Loucy (cell line): Measurements from ENCODE around the gene FAT1.

Experiments used
- H2AFZ ChIP-seq: fragments of 200-600 bp; sonication (generic); 2 replicates; pipeline ENCODE4 v1.6.0; 2016; ENCODE audit warnings: antibody characterized with exemption, mild to moderate bottlenecking, low read length, moderate library complexity
- H3F3A ChIP-seq: fragments of 200-600 bp; 2 replicates; pipeline ENCODE4 v1.6.0; 2016; ENCODE audit warnings: antibody characterized with exemption, low read depth, mild to moderate bottlenecking
- H3K27me3 ChIP-seq: fragments of 200-600 bp; sonication (generic); 2 replicates; pipeline ENCODE4 v1.6.1; 2014; ENCODE audit warnings: low read length, mild to moderate bottlenecking; ENCODE audit not compliant: insufficient read depth, poor library complexity, severe bottlenecking
- H3K36me3 ChIP-seq: fragments of 200-600 bp; sonication (generic); 2 replicates; pipeline ENCODE4 v1.6.1; 2016; ENCODE audit warnings: low read length; ENCODE audit not compliant: insufficient read depth
- H3K4me1 ChIP-seq: fragments of 200-600 bp; sonication (generic); 2 replicates; pipeline ENCODE4 v1.5.1; 2014; ENCODE audit warnings: low read length, mild to moderate bottlenecking; ENCODE audit not compliant: insufficient read depth, poor library complexity, severe bottlenecking
- H3K4me2 ChIP-seq: fragments of 200-600 bp; sonication (generic); 2 replicates; pipeline ENCODE4 v1.6.0; 2014; ENCODE audit warnings: antibody characterized with exemption, low read length, low read depth, mild to moderate bottlenecking; ENCODE audit not compliant: poor library complexity, severe bottlenecking
- H3K4me3 ChIP-seq: fragments of 200-600 bp; sonication (generic); 2 replicates; pipeline ENCODE4 v1.5.1; 2014; ENCODE audit warnings: low read length, mild to moderate bottlenecking, mixed read lengths; ENCODE audit not compliant: poor library complexity, severe bottlenecking
- H3K79me2 ChIP-seq: fragments of 200-600 bp; sonication (generic); 2 replicates; pipeline ENCODE4 v1.6.1; 2014; ENCODE audit warnings: low read length; ENCODE audit not compliant: insufficient read depth
- H3K9ac ChIP-seq: fragments of 200-600 bp; sonication (generic); 2 replicates; pipeline ENCODE4 v1.6.0; 2014; ENCODE audit warnings: mild to moderate bottlenecking, low read depth, low read length, moderate library complexity; ENCODE audit not compliant: poor library complexity, severe bottlenecking
- H3K9me2 ChIP-seq: fragments of 200-600 bp; sonication (generic); replicated peaks from 2 replicates; pipeline ENCODE4 v1.6.1; 2016; ENCODE audit warnings: low read depth, low read length, mixed read lengths
- H3K9me3 ChIP-seq: fragments of 200-600 bp; sonication (generic); 2 replicates; pipeline ENCODE4 v1.6.1; 2014; ENCODE audit warnings: mild to moderate bottlenecking, antibody characterized with exemption, low read length, low read depth; ENCODE audit not compliant: insufficient read depth
- H4K20me1 ChIP-seq: fragments of 200-600 bp; sonication (generic); 2 replicates; pipeline ENCODE4 v1.6.0; 2014; ENCODE audit warnings: antibody characterized with exemption, low read length, mild to moderate bottlenecking; ENCODE audit not compliant: insufficient read depth, poor library complexity, severe bottlenecking
- EZH2phosphoT487 ChIP-seq: fragments of 200-600 bp; IDR thresholded peaks from 2 replicates; pipeline ENCODE4 v1.6.1; 2018; ENCODE audit warnings: antibody characterized with exemption, mild to moderate bottlenecking, moderate library complexity, borderline replicate concordance
- TF ChIP-seq, protein P1 (sequence below): fragments of 200-600 bp; sonication (generic); conservative IDR thresholded peaks from 2 replicates; pipeline ENCODE4 v1.5.1; 2014; ENCODE audit warnings: mild to moderate bottlenecking, antibody characterized with exemption, low read length

Gene FAT1

DNA sequence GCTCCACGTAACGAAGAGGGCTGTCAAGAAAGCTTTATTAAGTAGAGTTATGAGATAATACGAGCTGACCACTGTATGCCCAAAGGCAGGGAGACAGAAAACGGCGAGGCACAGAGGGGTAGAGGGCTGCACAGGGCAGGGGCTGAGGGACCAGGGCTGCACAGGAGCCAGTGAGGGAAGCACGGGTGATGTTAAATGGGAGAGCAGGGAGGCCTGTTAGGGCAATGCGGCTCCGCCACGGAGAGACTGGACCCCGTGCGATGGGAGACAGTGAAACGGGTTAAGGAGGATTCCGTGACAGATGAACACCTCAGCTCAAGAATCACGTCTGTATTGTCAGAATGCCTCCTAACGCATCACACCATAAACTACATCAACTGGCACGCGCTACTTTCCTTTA lies 25.1 kb downstream of the FAT1 start:
- TF ChIP-seq, protein P1, sequence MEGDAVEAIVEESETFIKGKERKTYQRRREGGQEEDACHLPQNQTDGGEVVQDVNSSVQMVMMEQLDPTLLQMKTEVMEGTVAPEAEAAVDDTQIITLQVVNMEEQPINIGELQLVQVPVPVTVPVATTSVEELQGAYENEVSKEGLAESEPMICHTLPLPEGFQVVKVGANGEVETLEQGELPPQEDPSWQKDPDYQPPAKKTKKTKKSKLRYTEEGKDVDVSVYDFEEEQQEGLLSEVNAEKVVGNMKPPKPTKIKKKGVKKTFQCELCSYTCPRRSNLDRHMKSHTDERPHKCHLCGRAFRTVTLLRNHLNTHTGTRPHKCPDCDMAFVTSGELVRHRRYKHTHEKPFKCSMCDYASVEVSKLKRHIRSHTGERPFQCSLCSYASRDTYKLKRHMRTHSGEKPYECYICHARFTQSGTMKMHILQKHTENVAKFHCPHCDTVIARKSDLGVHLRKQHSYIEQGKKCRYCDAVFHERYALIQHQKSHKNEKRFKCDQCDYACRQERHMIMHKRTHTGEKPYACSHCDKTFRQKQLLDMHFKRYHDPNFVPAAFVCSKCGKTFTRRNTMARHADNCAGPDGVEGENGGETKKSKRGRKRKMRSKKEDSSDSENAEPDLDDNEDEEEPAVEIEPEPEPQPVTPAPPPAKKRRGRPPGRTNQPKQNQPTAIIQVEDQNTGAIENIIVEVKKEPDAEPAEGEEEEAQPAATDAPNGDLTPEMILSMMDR: no peak
- TF ChIP-seq EZH2phosphoT487: no peak
- Histone ChIP-seq H3K79me2 (no peaks in the 10 kb centered on the region), H4K20me1 (no peaks in the 10 kb centered on the region)

DNA sequence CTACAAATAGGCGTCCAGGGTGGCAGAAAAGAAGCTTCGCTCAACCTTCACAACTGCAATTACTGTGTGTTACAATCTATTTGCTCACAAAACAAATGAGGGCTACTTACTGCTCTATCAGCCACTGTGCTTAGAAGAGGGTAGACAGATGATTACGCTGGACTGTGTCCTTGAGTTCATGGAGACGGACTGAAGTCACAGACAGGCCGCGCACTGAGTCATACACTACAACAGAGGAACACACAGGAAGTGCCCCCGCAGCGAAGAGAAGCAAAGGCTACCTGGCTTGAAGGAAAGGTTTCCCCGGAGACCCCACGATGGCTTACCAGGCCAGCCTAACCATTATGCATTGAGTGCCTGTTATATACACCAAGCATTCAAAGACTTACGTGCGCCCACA lies 25.6 kb downstream of the FAT1 start:
- no peak overlapping the region for H3K4me3 ChIP-seq
- H2AFZ ChIP-seq: no peak overlapping the region
- TF ChIP-seq, protein P1: no peak
- no peak for TF ChIP-seq EZH2phosphoT487
- no peak overlapping the region for H3K4me2 ChIP-seq
- H3K36me3 ChIP-seq: no peaks in the 10 kb centered on the region
- H3K9me3 ChIP-seq: peaks cover 5% of the 10 kb centered on the region; the same call in 1 of the 2 replicates
- H3K9me2 ChIP-seq: no peaks in the 10 kb centered on the region
- H3K4me1 ChIP-seq: no peaks in the 10 kb centered on the region
- no peak overlapping the region for H3K9ac ChIP-seq
- no peaks in the 10 kb centered on the region for H3F3A ChIP-seq
- H3K79me2 ChIP-seq: no peaks in the 10 kb centered on the region
- no peaks in the 10 kb centered on the region for H4K20me1 ChIP-seq
- H3K27me3 ChIP-seq: no peaks in the 10 kb centered on the region

More for the DNA sequence above, 25.1 kb downstream of the FAT1 start:
- H3K27me3 ChIP-seq: no peaks in the 10 kb centered on the region
- no peaks in the 10 kb centered on the region for H3F3A ChIP-seq
- H3K9me2 ChIP-seq: no peaks in the 10 kb centered on the region
- H3K4me3 ChIP-seq: no peak overlapping the region
- no peaks in the 10 kb centered on the region for H3K4me1 ChIP-seq
- no peak overlapping the region for H2AFZ ChIP-seq
- peaks cover 5% of the 10 kb centered on the region; the same call in 1 of the 2 replicates for H3K9me3 ChIP-seq
- no peaks in the 10 kb centered on the region for H3K36me3 ChIP-seq
- no peak overlapping the region for H3K9ac ChIP-seq
- no peak overlapping the region for H3K4me2 ChIP-seq

GRCh38 chr4:186695392-186695791 lies 28.3 kb downstream of the FAT1 start:
- Histone ChIP-seq H3K4me3 (no peak overlapping the region), H3K4me2 (no peak overlapping the region), H3K9me2 (no peaks in the 10 kb centered on the region), H3K9me3 (peaks cover 4% of the 10 kb centered on the region; the same call in 1 of the 2 replicates), H3K9ac (no peak overlapping the region), H3K36me3 (no peaks in the 10 kb centered on the region), H2AFZ (no peak overlapping the region), H3K27me3 (no peaks in the 10 kb centered on the region), H3F3A (no peaks in the 10 kb centered on the region), H3K79me2 (no peaks in the 10 kb centered on the region), H4K20me1 (no peaks in the 10 kb centered on the region), H3K4me1 (no peaks in the 10 kb centered on the region)
- TF ChIP-seq EZH2phosphoT487: no peak
- TF ChIP-seq, protein P1: no peak
